HepG2 (cell line): Measurements from ENCODE around the gene TOP1. TPM values are rescaled to one million over a fixed set of nuclear protein-coding genes. Genes with fewer than 3 reads are reported as not detected.
A peak's percentile ranks its signal among the peaks of the same experiment; 100 is the strongest.

ENCODE experiments used
- CBX5 ChIP-seq: sonication (generic); formaldehyde crosslinking; IDR thresholded peaks from 2 replicates; pipeline ENCODE4 v1.4.0; 2020; ENCODE audit warnings: missing genetic modification reagents, borderline replicate concordance
- ETS1 ChIP-seq: sonication (generic); formaldehyde crosslinking; IDR thresholded peaks from 2 replicates; pipeline ENCODE4 v1.4.0; 2020; ENCODE audit warnings: missing genetic modification reagents
- GLI4 ChIP-seq: sonication (generic); formaldehyde crosslinking; IDR thresholded peaks from 2 replicates; pipeline ENCODE4 v1.5.1; 2020; ENCODE audit warnings: missing genetic modification reagents, mild to moderate bottlenecking, moderate library complexity, borderline replicate concordance
- HBP1 ChIP-seq: IDR thresholded peaks from 2 replicates; pipeline ENCODE4 v1.6.1; 2016; ENCODE audit warnings: low read depth, control low read depth
- HHEX ChIP-seq: IDR thresholded peaks from 2 replicates; pipeline ENCODE4 v1.6.1; 2016; ENCODE audit warnings: control low read depth
- KMT2B ChIP-seq: IDR thresholded peaks from 2 replicates; pipeline ENCODE4 v1.6.1; 2016; ENCODE audit warnings: missing genetic modification reagents, missing compliant biosample characterization
- MAFK ChIP-seq, 2 experiments: IDR thresholded peaks in 1 of 2; conservative IDR thresholded peaks in 1 of 2; 2 replicates each; pipeline ENCODE4 v1.6.1; 2011; ENCODE audit warnings: improper control_type of control experiment in 2 of 2, low read length in 2 of 2
- NCOA1 ChIP-seq: sonication (generic); formaldehyde crosslinking; IDR thresholded peaks from 2 replicates; pipeline ENCODE4 v1.9.0; 2021; ENCODE audit warnings: missing genetic modification reagents
- NKX3-1 ChIP-seq: sonication (generic); formaldehyde crosslinking; IDR thresholded peaks from 2 replicates; pipeline ENCODE4 v1.5.0; 2020; ENCODE audit warnings: missing genetic modification reagents
- PCBP2 ChIP-seq: fragments of 200-400 bp; formaldehyde crosslinking; optimal IDR thresholded peaks from 2 replicates; pipeline ENCODE3; 2018; ENCODE audit warnings: low read length, low read depth; ENCODE audit not compliant: poor library complexity, severe bottlenecking
- U2AF2 ChIP-seq: fragments of 200-400 bp; formaldehyde crosslinking; IDR thresholded peaks from 2 replicates; pipeline ENCODE4 v1.6.1; 2017; ENCODE audit warnings: low read depth, mild to moderate bottlenecking, low read length
- WIZ ChIP-seq: sonication (generic); formaldehyde crosslinking; IDR thresholded peaks from 2 replicates; pipeline ENCODE4 v1.5.1; 2020; ENCODE audit warnings: mild to moderate bottlenecking, missing genetic modification reagents
- ZFP1 ChIP-seq: IDR thresholded peaks from 2 replicates; pipeline ENCODE4 v1.6.1; 2016
- ZNF232 ChIP-seq: sonication (generic); formaldehyde crosslinking; IDR thresholded peaks from 2 replicates; pipeline ENCODE4 v1.4.0; 2020; ENCODE audit warnings: missing genetic modification reagents, borderline replicate concordance
- ZNF317 ChIP-seq: sonication (generic); formaldehyde crosslinking; IDR thresholded peaks from 2 replicates; pipeline ENCODE4 v1.5.0; 2020; ENCODE audit warnings: mild to moderate bottlenecking, missing genetic modification reagents
- ZNF44 ChIP-seq: sonication (generic); formaldehyde crosslinking; IDR thresholded peaks from 2 replicates; pipeline ENCODE4 v1.5.1; 2020; ENCODE audit warnings: mild to moderate bottlenecking, missing genetic modification reagents
- ZNF589 ChIP-seq: sonication (generic); formaldehyde crosslinking; conservative IDR thresholded peaks from 2 replicates; pipeline ENCODE4 v1.8.0; 2022; ENCODE audit warnings: mild to moderate bottlenecking, moderate library complexity, missing genetic modification reagents
- ZNF720 ChIP-seq: sonication (generic); formaldehyde crosslinking; IDR thresholded peaks from 2 replicates; pipeline ENCODE4 v1.4.0; 2020; ENCODE audit warnings: missing genetic modification reagents
- polyA plus RNA-seq, 8 experiments: library from polyadenylated mRNA; depleted of rRNA in 3 of 8; stranded (reverse) in 7 of 8; unstranded in 1 of 8; fragments of >200 nt; fragmentation: Illumina TruSeq in 4 of 8; extraction: Trizol in 4 of 8; gene quantifications; 2 replicates each; pipeline versions ENCODE4 v1.2.1 to v1.2.3, GENCODE V29; 2011 to 2016; ENCODE audit warnings: low read depth in 4 of 8, missing spikeins in 1 of 8, mixed read lengths in 1 of 8; ENCODE audit not compliant: insufficient read depth in 1 of 8
- total RNA-seq, 5 experiments: library from RNA; depleted of rRNA; stranded (reverse); fragments of >200 nt; fragmentation: Illumina TruSeq; extraction: Trizol; gene quantifications; 2 replicates each; pipeline ENCODE4 v1.2.3, GENCODE V29; 2016; ENCODE audit warnings: low read depth in 1 of 5
- TF ChIP-seq, protein P1 (sequence below): sonication (generic); formaldehyde crosslinking; IDR thresholded peaks from 2 replicates; pipeline ENCODE4 v1.5.0; 2020; ENCODE audit warnings: mild to moderate bottlenecking, missing genetic modification reagents, moderate library complexity
- TF ChIP-seq, protein P2 (sequence below): sonication (generic); formaldehyde crosslinking; IDR thresholded peaks from 2 replicates; pipeline ENCODE4 v1.4.0; 2020; ENCODE audit warnings: mild to moderate bottlenecking, low read depth, missing genetic modification reagents

TOP1 gene
- total and polyA plus RNA-seq, 2 of the 13 experiments (the other 11 are each of a cell fraction or from before 2014, with no cell fraction given) = 10.2 to 19.4 TPM

DNA sequence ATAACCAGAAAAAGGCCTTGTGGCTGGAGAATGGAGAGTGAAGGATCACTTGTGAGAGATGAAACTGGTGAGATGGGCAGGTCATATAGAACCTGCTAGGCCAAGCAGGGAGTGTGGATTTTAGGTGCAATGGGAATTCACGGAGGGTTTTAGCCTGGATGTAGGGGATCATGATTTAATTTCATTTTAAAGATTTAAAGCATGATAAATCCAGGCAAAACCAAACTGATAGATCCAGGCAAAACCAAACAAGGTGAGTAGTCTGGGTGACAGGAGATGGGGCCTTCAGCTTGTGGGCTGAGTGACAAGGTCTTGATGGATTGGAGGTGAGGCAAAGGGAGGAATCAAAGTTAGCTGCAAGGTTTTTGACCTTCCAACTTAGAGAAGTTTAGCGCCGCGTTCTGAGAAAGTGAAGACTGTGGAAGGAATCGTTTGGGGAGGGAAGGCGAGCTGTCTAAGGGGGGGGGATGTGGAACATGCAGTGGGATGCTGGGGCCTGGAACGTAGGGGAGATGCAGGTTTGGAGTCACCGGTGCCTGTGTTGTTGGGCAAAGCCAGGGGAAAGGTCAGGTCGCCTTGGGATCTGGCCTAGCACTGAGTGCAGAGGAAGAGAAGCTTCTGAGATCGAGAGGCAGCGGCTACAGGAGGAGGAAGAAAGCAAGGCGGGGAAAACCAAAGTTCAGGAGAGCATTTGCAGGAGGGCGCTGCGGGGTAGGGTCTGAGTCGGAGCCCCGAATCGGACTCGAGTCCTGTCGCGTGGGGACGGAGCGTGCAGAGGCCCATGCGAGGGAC is 107.5 kb downstream of the TOP1 start (continued):
- TF ChIP-seq ZNF317 (CRISPR knock-in tag) (peak; percentile 85; the same call in 1 of the 2 replicates), U2AF2 (peak; percentile 50; the same call in 1 of the 2 replicates), PCBP2 (no peak), GLI4 (CRISPR knock-in tag) (peak; percentile 37), ZNF232 (CRISPR knock-in tag) (0 out of 2 replicates have a peak, but pooled peaks have one; percentile 18), ZNF589 (CRISPR knock-in tag) (peak; percentile 51; the same call in 1 of the 2 replicates), NKX3-1 (peak; percentile 55; the same call in 1 of the 2 replicates), NCOA1 (CRISPR knock-in tag) (peak; percentile 69; the same call in 1 of the 2 replicates), WIZ (CRISPR knock-in tag) (no peak), ZNF720 (CRISPR knock-in tag) (peak; percentile 29; the same call in 1 of the 2 replicates), HHEX (CRISPR knock-in tag) (no peak), CBX5 (peak; percentile 76; the same call in 1 of the 2 replicates), ZFP1 (CRISPR knock-in tag) (0 out of 2 replicates have a peak, but pooled peaks have one; percentile 4), HBP1 (CRISPR knock-in tag) (0 out of 2 replicates have a peak, but pooled peaks have one; percentile 11), ZNF44 (no peak; the same call in 1 of the 2 replicates), KMT2B (CRISPR knock-in tag) (no peak), ETS1 (CRISPR knock-in tag) (no peak), MAFK (conservative IDR thresholded peaks at IDR 0.05 in 1 of 2, IDR thresholded peaks at IDR 0.05 in 1 of 2; ENCODE audit: low read length in 2 of 2) (no peak)
- TF ChIP-seq, protein P1, sequence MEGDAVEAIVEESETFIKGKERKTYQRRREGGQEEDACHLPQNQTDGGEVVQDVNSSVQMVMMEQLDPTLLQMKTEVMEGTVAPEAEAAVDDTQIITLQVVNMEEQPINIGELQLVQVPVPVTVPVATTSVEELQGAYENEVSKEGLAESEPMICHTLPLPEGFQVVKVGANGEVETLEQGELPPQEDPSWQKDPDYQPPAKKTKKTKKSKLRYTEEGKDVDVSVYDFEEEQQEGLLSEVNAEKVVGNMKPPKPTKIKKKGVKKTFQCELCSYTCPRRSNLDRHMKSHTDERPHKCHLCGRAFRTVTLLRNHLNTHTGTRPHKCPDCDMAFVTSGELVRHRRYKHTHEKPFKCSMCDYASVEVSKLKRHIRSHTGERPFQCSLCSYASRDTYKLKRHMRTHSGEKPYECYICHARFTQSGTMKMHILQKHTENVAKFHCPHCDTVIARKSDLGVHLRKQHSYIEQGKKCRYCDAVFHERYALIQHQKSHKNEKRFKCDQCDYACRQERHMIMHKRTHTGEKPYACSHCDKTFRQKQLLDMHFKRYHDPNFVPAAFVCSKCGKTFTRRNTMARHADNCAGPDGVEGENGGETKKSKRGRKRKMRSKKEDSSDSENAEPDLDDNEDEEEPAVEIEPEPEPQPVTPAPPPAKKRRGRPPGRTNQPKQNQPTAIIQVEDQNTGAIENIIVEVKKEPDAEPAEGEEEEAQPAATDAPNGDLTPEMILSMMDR = peak; percentile 40
- TF ChIP-seq, protein P2, sequence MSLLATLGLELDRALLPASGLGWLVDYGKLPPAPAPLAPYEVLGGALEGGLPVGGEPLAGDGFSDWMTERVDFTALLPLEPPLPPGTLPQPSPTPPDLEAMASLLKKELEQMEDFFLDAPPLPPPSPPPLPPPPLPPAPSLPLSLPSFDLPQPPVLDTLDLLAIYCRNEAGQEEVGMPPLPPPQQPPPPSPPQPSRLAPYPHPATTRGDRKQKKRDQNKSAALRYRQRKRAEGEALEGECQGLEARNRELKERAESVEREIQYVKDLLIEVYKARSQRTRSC (CRISPR knock-in tag) = 0 out of 2 replicates have a peak, but pooled peaks have one; percentile 2
